SU-DHL-6 (cell line): ENCODE data around the gene MIDN.

Source experiments
- CTCF ChIP-seq: fragments of 200-600 bp; sonication (generic); IDR thresholded peaks from one replicate; pipeline ENCODE4 v1.5.1; 2017; ENCODE audit warnings: antibody characterized with exemption, mild to moderate bottlenecking, low read length, moderate library complexity; ENCODE audit not compliant: insufficient read depth, poor library complexity, severe bottlenecking
- EZH2phosphoT487 ChIP-seq: fragments of 200-600 bp; sonication (generic), shearing (Covaris generic); conservative IDR thresholded peaks from 2 replicates; pipeline ENCODE4 v1.6.1; 2018; ENCODE audit warnings: mild to moderate bottlenecking, antibody characterized with exemption, low read length, moderate library complexity, mixed read lengths

- TF ChIP-seq CTCF (no peak), EZH2phosphoT487 (no peak)
Measured at GRCh38 chr19:1199531-1199930, 48.9 kb upstream of the MIDN start.
